MCF 10A (cell line): ENCODE measurements around the gene SRSF2. TPM values are rescaled to one million over a fixed set of nuclear protein-coding genes. Genes with fewer than 3 reads are reported as not detected.

Source experiments
- BruUV-seq: library from RNA; stranded (reverse); fragments of 400-500 nt; replicated peaks from 2 replicates; lab custom pipeline; 2021; lab: Mats Ljungman, UMichigan
- CTCF ChIA-PET: fragments of 300-600 bp; sonication (Branson Sonifier 250); formaldehyde crosslinking; extraction: SDS; loops from one replicate; lab custom pipeline; 2021; ENCODE audit warnings: antibody characterized with exemption, inconsistent platforms; lab: Yijun Ruan, JAX
- POLR2A ChIA-PET: fragments of 300-600, 350-650 bp; sonication (Branson Sonifier 250); formaldehyde crosslinking; extraction: SDS; loops from one replicate; lab custom pipeline; 2020; ENCODE audit warnings: antibody characterized with exemption, inconsistent platforms; lab: Yijun Ruan, JAX
- DNase-seq: peaks from one replicate; pipeline ENCODE4 v3.0.0-alpha.2; 2018; ENCODE audit not compliant: unreplicated experiment
- H3K27ac Mint-ChIP-seq: one replicate; pipeline ENCODE4 v1.8.0; 2022; ENCODE audit warnings: mild to moderate bottlenecking, low read depth, mixed read lengths; ENCODE audit not compliant: unreplicated experiment
- H3K27me3 Mint-ChIP-seq: one replicate; pipeline ENCODE4 v1.8.0; 2022; ENCODE audit warnings: mixed read lengths; ENCODE audit not compliant: insufficient read depth, unreplicated experiment
- H3K36me3 Mint-ChIP-seq: one replicate; pipeline ENCODE4 v1.8.0; 2022; ENCODE audit warnings: mild to moderate bottlenecking, moderate library complexity, mixed read lengths; ENCODE audit not compliant: insufficient read depth, unreplicated experiment
- H3K4me1 Mint-ChIP-seq: one replicate; pipeline ENCODE4 v1.8.0; 2022; ENCODE audit warnings: mixed read lengths; ENCODE audit not compliant: insufficient read depth, unreplicated experiment
- H3K4me3 Mint-ChIP-seq: one replicate; pipeline ENCODE4 v1.8.0; 2022; ENCODE audit warnings: mild to moderate bottlenecking, moderate library complexity, mixed read lengths; ENCODE audit not compliant: unreplicated experiment
- H3K9me3 Mint-ChIP-seq: one replicate; pipeline ENCODE4 v1.8.0; 2022; ENCODE audit warnings: mixed read lengths; ENCODE audit not compliant: unreplicated experiment
- intact Hi-C: fragments of 100-400 bp; cut with micrococcal nuclease; formaldehyde crosslinking; loops from 2 replicates; pipeline ENCODE4 v1.14.1; 2022
- total RNA-seq: library from RNA; stranded (reverse); gene quantifications from 2 replicates; pipeline ENCODE4 v1.2.3, GENCODE V29; 2022
- TF ChIP-seq, protein P1 (sequence below): fragments of 200-600 bp; IDR thresholded peaks from one replicate; pipeline ENCODE4 v1.8.0; 2022; ENCODE audit warnings: antibody characterized with exemption, mild to moderate bottlenecking; ENCODE audit not compliant: unreplicated experiment

SRSF2 gene
- total RNA-seq, 1 experiment from 2014 or later: 168 TPM

DNA sequence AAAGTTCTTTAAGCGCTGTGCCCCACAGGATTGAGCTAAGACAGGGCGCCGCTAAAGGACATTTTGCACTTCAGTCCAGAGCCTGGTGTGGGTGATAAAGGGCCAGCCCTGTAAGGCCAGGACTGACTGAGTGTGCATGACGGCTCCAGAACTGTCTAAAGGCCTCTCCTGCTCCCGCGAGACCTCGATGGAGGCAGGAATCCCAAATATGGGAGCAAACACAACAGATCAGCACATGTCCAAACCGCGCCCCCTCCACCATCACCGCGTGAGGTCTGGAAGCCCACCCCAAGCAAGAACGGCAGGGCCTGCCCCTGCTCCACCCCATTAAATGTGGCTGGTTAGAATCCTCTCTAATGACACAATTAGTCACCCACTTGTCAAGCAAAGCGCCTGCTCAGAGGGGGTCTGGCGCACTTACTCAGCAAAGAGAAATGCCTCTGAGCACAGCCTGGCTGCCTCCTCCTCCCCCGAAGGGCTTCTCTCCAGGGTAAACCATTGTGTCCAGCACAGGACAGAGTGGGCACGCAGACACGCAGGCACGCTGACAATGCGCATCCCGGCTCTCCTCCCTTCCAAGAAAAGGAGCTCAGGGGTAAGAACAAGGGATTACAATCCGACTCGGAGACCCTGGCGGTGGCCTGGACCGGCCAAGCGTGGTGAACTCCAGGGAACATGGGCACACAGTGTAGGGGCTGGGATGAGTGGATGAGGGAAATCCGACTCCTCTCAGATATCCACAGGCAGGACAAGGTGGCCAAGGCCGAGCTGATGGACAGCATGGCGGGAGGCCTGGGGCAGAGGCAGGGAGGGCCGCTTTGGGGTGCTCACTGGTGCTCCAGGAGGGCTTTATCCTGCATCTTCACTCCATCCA is 27.8 kb downstream of the SRSF2 start:
- TSS peak; percentile 35 for BruUV-seq
- H3K27me3 Mint-ChIP-seq: no peaks in the 10 kb centered on the region
- ChIA-PET CTCF (interaction anchor here (0.8 to 1.0 kb wide), 2 partner anchors 14 to 112 kb away, joined by 3 to 4 read pairs; no protein-coding TSS in a partner anchor), POLR2A (interaction anchor here (0.6 to 2.5 kb wide), 8 partner anchors 18 to 355 kb away, joined by 3 to 12 read pairs (median 4); partner anchors contain the start of genes PRPSAP1 and SRSF2)
- peak overlapping the region; percentile 76 for H3K4me3 Mint-ChIP-seq
- intact Hi-C loops: no loop called here
- no peaks in the 10 kb centered on the region for H3K9me3 Mint-ChIP-seq
- peak overlapping the region; percentile 39 for H3K27ac Mint-ChIP-seq
- TF ChIP-seq, protein P1, sequence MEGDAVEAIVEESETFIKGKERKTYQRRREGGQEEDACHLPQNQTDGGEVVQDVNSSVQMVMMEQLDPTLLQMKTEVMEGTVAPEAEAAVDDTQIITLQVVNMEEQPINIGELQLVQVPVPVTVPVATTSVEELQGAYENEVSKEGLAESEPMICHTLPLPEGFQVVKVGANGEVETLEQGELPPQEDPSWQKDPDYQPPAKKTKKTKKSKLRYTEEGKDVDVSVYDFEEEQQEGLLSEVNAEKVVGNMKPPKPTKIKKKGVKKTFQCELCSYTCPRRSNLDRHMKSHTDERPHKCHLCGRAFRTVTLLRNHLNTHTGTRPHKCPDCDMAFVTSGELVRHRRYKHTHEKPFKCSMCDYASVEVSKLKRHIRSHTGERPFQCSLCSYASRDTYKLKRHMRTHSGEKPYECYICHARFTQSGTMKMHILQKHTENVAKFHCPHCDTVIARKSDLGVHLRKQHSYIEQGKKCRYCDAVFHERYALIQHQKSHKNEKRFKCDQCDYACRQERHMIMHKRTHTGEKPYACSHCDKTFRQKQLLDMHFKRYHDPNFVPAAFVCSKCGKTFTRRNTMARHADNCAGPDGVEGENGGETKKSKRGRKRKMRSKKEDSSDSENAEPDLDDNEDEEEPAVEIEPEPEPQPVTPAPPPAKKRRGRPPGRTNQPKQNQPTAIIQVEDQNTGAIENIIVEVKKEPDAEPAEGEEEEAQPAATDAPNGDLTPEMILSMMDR: no peak
- DNase-seq: peak; percentile 58
- H3K36me3 Mint-ChIP-seq: peaks cover 19% of the 10 kb centered on the region
- peaks cover 9% of the 10 kb centered on the region for H3K4me1 Mint-ChIP-seq

DNA sequence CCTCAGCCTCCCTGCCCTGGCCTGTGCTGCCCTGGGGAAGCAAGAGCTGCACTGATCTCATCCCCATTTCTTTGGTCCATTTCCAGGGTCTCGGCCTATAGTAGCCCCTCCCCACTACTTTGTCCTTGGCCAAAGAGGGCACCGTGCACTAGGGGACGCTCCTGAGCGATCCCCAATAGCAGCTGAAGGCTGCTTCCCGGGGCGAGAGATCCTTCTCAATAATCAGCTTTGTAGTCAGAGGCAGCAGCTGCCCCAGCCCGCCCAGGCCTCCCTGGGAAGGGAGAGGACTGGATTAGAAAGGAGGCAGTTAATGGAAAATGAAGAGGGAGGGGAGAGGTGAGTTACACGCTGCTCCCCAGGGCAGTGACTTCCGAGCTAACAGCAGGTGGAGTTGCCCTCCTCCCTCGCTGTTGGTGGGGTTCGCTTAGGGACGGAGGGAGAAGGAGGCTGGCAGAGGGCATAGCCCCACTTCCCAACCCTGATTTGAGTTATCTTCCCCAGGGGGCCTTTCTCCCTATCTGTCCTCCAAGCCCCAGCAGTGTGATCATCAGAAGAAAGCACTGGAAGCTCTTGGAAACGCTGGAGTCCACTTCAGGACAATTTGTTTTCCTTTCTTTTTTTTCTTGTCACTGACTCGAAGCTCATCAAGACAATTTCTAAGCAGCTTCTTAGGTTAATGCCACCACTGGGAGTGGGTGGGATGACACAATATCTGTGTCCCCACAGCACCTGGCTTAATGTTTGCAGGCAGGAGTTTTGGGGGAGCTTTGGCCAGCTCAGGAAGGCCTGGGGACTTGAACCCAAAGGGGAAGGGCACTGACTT is 28.9 kb downstream of the SRSF2 start:
- no peaks in the 10 kb centered on the region for H3K27me3 Mint-ChIP-seq
- BruUV-seq: no TSS peak
- TF ChIP-seq, protein P1: no peak
- POLR2A ChIA-PET: interaction anchor here (2.2 to 2.5 kb wide), 2 partner anchors 20 to 36 kb away, joined by 9 to 12 read pairs; no protein-coding TSS in a partner anchor
- DNase-seq: no peak
- H3K4me3 Mint-ChIP-seq: no peak overlapping the region
- H3K9me3 Mint-ChIP-seq: no peaks in the 10 kb centered on the region
- H3K4me1 Mint-ChIP-seq: peaks cover 9% of the 10 kb centered on the region
- no peak overlapping the region for H3K27ac Mint-ChIP-seq
- CTCF ChIA-PET: no interaction called here
- peaks cover 8% of the 10 kb centered on the region for H3K36me3 Mint-ChIP-seq
- intact Hi-C loops: no loop called here

DNA sequence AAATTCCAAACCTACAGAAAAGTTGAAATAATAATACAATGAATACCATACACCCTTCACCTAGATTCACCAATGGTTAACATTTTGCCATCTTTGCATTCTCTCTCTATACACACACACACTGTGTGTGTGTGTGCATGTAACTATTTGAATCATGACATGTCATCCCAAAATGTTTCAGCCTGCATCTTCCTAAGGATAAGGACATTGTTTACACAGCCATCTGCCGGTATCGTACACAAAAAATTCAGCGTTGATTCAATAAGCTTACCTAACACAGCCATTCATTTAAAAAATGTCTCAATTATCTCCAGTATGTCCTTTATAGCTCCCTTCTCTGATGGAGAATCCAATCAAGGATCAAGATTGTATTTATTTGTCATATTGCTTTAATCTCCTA is 30.3 kb downstream of the SRSF2 start:
- no peak for DNase-seq
- POLR2A ChIA-PET: no interaction called here
- CTCF ChIA-PET: no interaction called here
- TF ChIP-seq, protein P1: no peak
- peaks cover 9% of the 10 kb centered on the region for H3K4me1 Mint-ChIP-seq
- H3K9me3 Mint-ChIP-seq: no peaks in the 10 kb centered on the region
- intact Hi-C loops: no loop called here
- no peak overlapping the region for H3K4me3 Mint-ChIP-seq
- no TSS peak for BruUV-seq
- H3K36me3 Mint-ChIP-seq: no peaks in the 10 kb centered on the region
- no peak overlapping the region for H3K27ac Mint-ChIP-seq
- H3K27me3 Mint-ChIP-seq: no peaks in the 10 kb centered on the region

DNA sequence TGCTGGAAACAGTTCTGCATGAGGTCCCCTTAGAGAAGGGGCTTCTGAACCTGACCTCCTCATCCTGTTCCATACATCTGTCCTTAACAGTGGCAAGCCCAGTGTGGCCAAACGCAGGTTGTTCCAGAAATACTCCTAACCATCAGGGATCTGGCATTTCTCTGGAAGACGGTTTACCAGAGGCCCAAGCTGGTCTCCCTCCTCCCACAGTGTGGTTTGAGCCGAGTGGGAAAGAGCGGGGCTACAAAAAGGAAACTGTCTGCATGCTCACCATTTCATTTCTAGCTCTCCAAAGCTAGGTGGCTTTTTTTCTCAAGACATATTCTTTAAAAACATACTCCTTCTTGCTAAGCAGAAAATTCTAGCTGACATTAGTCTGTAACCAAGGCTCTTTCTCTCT is 32.3 kb downstream of the SRSF2 start:
- H3K4me1 Mint-ChIP-seq: peaks cover 18% of the 10 kb centered on the region
- H3K9me3 Mint-ChIP-seq: no peaks in the 10 kb centered on the region
- H3K27ac Mint-ChIP-seq: no peak overlapping the region
- H3K4me3 Mint-ChIP-seq: no peak overlapping the region
- DNase-seq: no peak
- intact Hi-C loops: no loop called here
- ChIA-PET POLR2A (interaction anchor here (1.0 kb wide), 1 partner anchor 33 kb away, joined by 3 read pairs; no protein-coding TSS in a partner anchor), CTCF (interaction anchor here (0.7 kb wide), 1 partner anchor 316 kb away, joined by 3 read pairs; no protein-coding TSS in a partner anchor)
- no peaks in the 10 kb centered on the region for H3K27me3 Mint-ChIP-seq
- BruUV-seq: no TSS peak
- TF ChIP-seq, protein P1: no peak
- no peaks in the 10 kb centered on the region for H3K36me3 Mint-ChIP-seq
